NCI-H524 treated with DMSO at 0.1 percent for 48 hours (cell line): ENCODE measurements around the gene CCDC117.
"Not testable (repeated sequence)": the region's sequence is repeated elsewhere in the genome, so short reads cannot be mapped to it uniquely, and the experiment has no call there.

Experiments used
- DNase-seq: peaks from one replicate; lab custom pipeline; 2025; lab: John Stamatoyannopoulos, UW

Gene CCDC117

GRCh38 chr22:28801845-28802594, 29.5 kb downstream of the CCDC117 start:
- no peak for DNase-seq

DNA sequence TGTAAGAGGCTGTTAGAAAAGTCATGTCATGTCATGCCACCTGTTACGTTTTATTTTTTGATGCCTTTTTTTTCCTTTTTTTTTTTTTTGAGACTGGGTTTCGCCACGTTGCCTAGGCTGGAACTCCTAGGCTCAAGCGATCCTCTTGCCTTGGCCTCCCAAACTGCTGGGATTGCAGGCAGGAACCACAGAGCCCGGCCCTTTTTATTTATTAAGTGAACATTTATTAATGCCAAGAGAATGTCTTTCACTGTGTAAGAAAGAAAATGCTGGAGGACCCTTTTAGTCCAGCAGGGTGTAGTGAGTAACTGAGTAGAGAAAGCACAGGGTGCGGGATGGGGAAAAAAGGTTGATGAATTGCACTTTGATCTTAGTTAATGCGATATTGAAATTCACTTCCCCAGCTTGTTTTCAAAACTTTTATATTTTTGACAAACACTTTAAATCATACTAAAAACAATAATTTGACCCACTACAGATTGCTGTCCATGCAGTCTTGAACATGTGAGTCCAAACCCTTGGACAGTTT, 30.2 kb downstream of the CCDC117 start:
- no peak for DNase-seq

DNA sequence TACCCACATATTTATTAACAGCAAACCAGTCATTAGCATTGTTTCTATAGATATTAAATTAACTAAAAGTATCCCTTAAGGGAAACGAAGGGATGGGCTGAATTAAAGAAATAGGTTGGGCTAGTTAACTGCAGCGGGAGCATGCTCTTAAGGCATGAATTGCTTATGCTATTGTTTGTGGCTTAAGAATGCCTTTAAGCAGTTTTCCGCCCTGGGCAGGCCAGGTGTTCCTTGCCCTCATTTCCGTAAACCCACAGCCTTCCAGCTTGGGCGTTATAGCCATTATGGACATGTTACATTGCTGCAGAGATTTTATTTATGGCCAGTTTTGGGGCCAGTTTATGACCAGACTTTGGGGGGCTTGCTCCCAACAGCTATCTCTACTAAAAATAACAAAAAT, 32.9 kb downstream of the CCDC117 start:
- not testable (repeated sequence) for DNase-seq

DNA sequence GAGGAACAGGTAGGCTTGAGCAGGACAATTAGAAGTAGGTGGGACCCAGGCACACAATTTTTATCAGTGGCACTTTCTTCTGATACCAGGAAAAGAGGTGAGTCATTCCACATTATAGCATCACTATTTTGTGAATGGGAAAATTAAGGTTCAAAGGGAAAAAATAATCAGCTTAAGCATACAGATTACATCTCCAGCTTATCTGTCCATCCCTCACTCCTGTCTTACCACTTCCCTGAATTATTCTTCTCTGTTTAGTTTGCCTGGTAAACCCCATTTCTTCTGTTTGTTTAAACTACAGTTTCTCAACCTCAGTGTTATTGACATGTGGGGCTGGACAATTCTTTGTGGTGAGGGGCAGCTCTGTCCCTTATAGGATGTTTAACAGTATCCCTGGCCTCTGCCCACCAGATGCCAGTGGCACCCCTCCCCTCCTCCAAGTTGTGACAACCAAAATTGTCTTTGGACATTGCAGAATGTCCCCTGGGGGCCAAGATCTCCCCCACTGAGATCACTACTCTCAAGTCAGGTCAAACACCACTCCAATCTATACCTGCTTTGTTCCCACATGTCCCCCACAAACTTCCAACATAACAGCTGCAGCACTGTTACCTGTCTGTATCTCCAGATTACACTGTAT, 36.3 kb downstream of the CCDC117 start:
- DNase-seq: no peak

DNA sequence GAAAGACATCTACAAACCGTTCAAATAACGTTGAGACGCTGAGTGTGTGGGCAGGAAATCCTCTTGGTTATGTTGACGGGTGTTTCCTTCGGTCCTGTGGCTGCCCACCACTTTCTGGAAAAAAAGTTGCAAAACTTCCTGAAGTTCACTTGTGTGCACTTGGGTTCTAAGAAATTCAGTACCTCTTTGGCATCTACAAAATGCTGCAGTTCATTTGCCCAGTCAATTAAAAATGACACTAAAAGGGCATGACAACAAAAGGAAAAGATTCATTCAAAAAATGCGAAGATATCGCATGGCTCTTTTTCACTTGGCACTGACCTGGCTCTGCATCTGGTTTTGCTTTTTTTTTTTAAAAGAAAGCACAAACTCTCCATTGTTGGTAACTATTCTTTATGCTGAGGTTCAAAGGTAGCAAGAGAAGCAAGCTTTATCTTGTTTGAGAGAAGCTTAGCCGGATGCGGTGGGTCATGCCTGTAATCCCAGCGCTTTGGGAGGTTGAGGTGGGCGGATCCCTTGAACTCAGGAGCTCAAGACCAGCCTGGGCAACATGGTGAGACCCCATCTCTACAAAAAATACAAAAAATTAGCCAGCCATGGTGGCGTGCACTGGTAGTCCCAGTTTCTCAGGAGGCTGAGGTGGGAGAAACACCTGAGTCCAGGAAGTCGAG, 38.5 kb downstream of the CCDC117 start:
- DNase-seq: no peak

DNA sequence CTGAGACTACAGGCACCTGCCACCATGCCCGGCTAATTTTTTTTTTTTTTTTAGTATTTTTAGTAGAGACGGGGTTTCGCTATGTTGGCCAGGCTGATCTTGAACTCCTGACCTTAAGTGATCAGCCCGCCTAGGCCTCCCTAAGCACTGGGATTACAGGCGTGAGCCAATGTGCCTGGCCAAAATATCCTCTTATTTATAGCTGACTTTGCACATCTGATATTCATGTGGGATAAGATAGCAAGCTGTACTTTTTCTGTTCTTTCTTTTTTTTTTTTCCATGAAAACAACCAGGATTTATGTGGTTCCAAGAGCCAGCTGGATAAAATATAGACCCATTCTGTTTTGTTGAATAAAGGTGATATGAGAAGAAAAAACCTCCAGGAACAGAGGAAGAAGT, 40.0 kb downstream of the CCDC117 start:
- no peak for DNase-seq

GRCh38 chr22:28813772-28814518, 41.5 kb downstream of the CCDC117 start:
- no peak for DNase-seq

DNA sequence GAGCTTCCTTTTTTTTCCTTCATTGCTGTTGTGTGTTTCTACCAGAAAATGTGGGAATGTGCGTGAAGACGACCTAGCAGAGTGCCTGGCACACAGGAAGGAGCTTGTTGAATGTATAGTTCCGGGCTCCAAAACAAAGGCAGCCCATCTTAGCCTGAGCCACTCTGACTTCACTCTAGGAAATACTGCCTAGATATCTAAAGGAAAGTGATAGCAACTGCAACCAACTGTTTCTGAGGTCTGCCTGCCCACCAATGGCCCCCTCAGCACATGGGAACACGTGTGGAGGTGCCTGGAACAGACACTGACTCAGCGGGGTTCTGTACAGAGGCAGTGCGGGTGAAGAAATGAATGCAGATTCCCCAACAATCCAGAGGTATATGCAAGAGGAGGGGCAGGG, 42.6 kb downstream of the CCDC117 start:
- DNase-seq: no peak

DNA sequence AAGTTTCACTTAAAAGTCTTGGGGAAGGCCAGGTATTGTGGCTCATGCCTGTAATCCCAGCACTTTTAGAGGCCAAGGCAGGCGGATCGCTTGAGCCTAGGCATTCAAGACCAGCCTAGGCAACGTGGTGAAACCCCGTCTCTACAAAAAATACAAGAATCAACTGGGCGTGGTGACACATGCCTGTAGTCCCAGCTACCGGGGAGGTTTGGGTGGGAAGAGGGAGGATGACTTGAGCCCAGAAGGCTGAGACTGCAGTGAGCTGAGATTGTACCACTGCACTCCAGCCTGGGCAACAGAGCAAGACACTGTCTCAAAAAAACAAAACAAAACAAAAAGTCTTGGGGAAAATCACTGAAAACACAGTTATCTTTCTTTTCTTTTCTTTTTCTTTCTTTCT, 43.2 kb downstream of the CCDC117 start:
- no peak for DNase-seq

GRCh38 chr22:28817064-28817463, 44.6 kb downstream of the CCDC117 start:
- DNase-seq: no peak

- DNase-seq: no peak
Observed at GRCh38 chr22:28817919-28818859, 45.7 kb downstream of the CCDC117 start.

- no peak for DNase-seq
Observed at GRCh38 chr22:28819253-28820096, 47.0 kb downstream of the CCDC117 start.

- DNase-seq: no peak
Observed at GRCh38 chr22:28820885-28821284, 48.4 kb downstream of the CCDC117 start.

DNA sequence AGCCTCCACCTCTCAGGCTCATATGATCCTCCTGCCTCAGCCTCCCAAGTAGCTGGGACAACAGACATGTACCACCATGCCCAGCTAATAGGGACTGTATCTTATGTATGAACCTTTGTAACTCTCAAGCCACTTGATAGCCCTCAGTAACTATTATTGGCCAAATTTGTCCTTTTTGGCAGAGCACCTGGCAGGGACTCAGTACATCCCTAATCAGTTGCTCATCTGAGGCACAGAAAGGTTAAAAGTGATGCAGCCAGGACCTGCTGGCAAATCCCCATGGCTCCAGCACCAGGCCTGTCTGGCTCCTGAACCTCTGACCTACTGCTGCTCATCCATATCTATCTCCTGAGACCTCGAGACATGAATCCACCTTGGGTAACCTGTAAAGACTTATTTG, 49.0 kb downstream of the CCDC117 start:
- no peak for DNase-seq

DNA sequence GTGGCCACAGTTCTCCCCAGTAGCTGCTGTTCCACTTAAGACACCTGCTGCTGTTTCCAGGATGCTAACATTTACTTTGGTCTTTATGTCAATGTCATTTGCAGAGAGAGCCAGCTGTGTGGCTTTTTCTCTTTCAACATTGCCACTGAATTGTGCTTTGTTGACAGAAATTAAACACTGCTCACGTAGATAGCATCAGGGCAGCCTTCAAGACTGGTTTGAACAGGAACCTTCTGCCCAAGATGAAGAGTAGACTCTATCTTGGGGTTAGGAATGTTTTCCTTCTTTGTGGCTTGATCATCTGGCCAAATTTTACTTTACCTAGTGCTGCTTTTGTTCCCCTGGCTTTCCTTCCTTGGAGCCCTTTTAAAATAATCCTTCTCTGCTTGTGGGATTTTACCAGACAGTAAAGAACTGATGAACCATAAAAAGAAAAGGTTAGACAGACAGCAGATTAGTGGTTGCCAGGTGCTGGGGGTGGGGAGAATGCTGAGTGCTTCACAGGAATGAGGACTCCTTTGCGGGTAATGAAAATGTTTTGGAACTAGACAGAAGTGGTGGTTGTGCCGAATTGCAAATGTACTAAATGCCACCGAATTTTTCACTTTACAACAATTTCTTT, 50.5 kb downstream of the CCDC117 start:
- peak; percentile 45 for DNase-seq

GRCh38 chr22:28824455-28824854, 52.0 kb downstream of the CCDC117 start:
- DNase-seq: not testable (repeated sequence)

GRCh38 chr22:28826430-28826829, 53.9 kb downstream of the CCDC117 start:
- DNase-seq: not testable (repeated sequence)

- no peak for DNase-seq
Observed at GRCh38 chr22:28826921-28827320, 54.4 kb downstream of the CCDC117 start.

- DNase-seq: no peak
Observed at GRCh38 chr22:28829358-28830181, 57.1 kb downstream of the CCDC117 start.
